CD4-positive, alpha-beta T cell treated with Interleukin-17A for 4 hours (primary cell): Measurements from ENCODE around the gene CNGB1.

Experiments used
- DNase-seq: peaks from one replicate; pipeline ENCODE4 v3.0.0-alpha.2; 2020; ENCODE audit warnings: mixed read lengths

The CNGB1 gene

GRCh38 chr16:57970319-57970718 lies 609 bp downstream of the CNGB1 start:
- DNase-seq, result no peak

- no peak for DNase-seq
Measured at GRCh38 chr16:57969451-57970123, 1.3 kb downstream of the CNGB1 start.

- DNase-seq, result no peak
Measured at GRCh38 chr16:57967916-57968315, 3.0 kb downstream of the CNGB1 start.

- no peak for DNase-seq
Measured at GRCh38 chr16:57966986-57967385, 3.9 kb downstream of the CNGB1 start.

GRCh38 chr16:57966204-57966771 lies 4.6 kb downstream of the CNGB1 start:
- no peak for DNase-seq

- DNase-seq, result no peak
Measured at GRCh38 chr16:57964157-57964700, 6.7 kb downstream of the CNGB1 start.

- DNase-seq, result no peak
Measured at GRCh38 chr16:57962756-57963155, 8.2 kb downstream of the CNGB1 start.

- no peak for DNase-seq
Measured at GRCh38 chr16:57962046-57962445, 8.9 kb downstream of the CNGB1 start.

- no peak for DNase-seq
Measured at GRCh38 chr16:57961538-57961937, 9.4 kb downstream of the CNGB1 start.

- DNase-seq, result no peak
Measured at GRCh38 chr16:57960826-57961472, 10.0 kb downstream of the CNGB1 start.

GRCh38 chr16:57960310-57960709 lies 10.6 kb downstream of the CNGB1 start:
- no peak for DNase-seq

- DNase-seq, result no peak
Measured at GRCh38 chr16:57959804-57960203, 11.1 kb downstream of the CNGB1 start.

- no peak for DNase-seq
Measured at GRCh38 chr16:57959121-57959520, 11.8 kb downstream of the CNGB1 start.

- no peak for DNase-seq
Measured at GRCh38 chr16:57958544-57958943, 12.4 kb downstream of the CNGB1 start.

GRCh38 chr16:57957673-57958392 lies 13.1 kb downstream of the CNGB1 start:
- DNase-seq, result no peak

- no peak for DNase-seq
Measured at GRCh38 chr16:57956924-57957672, 13.8 kb downstream of the CNGB1 start.

- no peak for DNase-seq
Measured at GRCh38 chr16:57956270-57956808, 14.6 kb downstream of the CNGB1 start.

GRCh38 chr16:57955572-57956188 lies 15.2 kb downstream of the CNGB1 start:
- no peak for DNase-seq

- no peak for DNase-seq
Measured at GRCh38 chr16:57953857-57954256, 17.1 kb downstream of the CNGB1 start.

GRCh38 chr16:57952909-57953308 lies 18.0 kb downstream of the CNGB1 start:
- DNase-seq, result no peak

GRCh38 chr16:57951204-57951960 lies 19.5 kb downstream of the CNGB1 start:
- no peak for DNase-seq
